MCF 10A (cell line): ENCODE results near the gene SLC43A3. TPM values are rescaled to one million over a fixed set of nuclear protein-coding genes. Genes with fewer than 3 reads are reported as not detected.

ENCODE experiments used
- BruUV-seq: library from RNA; stranded (reverse); fragments of 400-500 nt; replicated peaks from 2 replicates; lab custom pipeline; 2021; lab: Mats Ljungman, UMichigan
- CTCF ChIA-PET: fragments of 300-600 bp; sonication (Branson Sonifier 250); formaldehyde crosslinking; extraction: SDS; loops from one replicate; lab custom pipeline; 2021; ENCODE audit warnings: antibody characterized with exemption, inconsistent platforms; lab: Yijun Ruan, JAX
- POLR2A ChIA-PET: fragments of 300-600, 350-650 bp; sonication (Branson Sonifier 250); formaldehyde crosslinking; extraction: SDS; loops from one replicate; lab custom pipeline; 2020; ENCODE audit warnings: antibody characterized with exemption, inconsistent platforms; lab: Yijun Ruan, JAX
- DNase-seq: peaks from one replicate; pipeline ENCODE4 v3.0.0-alpha.2; 2018; ENCODE audit not compliant: unreplicated experiment
- H3K27ac Mint-ChIP-seq: one replicate; pipeline ENCODE4 v1.8.0; 2022; ENCODE audit warnings: mild to moderate bottlenecking, low read depth, mixed read lengths; ENCODE audit not compliant: unreplicated experiment
- H3K27me3 Mint-ChIP-seq: one replicate; pipeline ENCODE4 v1.8.0; 2022; ENCODE audit warnings: mixed read lengths; ENCODE audit not compliant: insufficient read depth, unreplicated experiment
- H3K36me3 Mint-ChIP-seq: one replicate; pipeline ENCODE4 v1.8.0; 2022; ENCODE audit warnings: mild to moderate bottlenecking, moderate library complexity, mixed read lengths; ENCODE audit not compliant: insufficient read depth, unreplicated experiment
- H3K4me1 Mint-ChIP-seq: one replicate; pipeline ENCODE4 v1.8.0; 2022; ENCODE audit warnings: mixed read lengths; ENCODE audit not compliant: insufficient read depth, unreplicated experiment
- H3K4me3 Mint-ChIP-seq: one replicate; pipeline ENCODE4 v1.8.0; 2022; ENCODE audit warnings: mild to moderate bottlenecking, moderate library complexity, mixed read lengths; ENCODE audit not compliant: unreplicated experiment
- H3K9me3 Mint-ChIP-seq: one replicate; pipeline ENCODE4 v1.8.0; 2022; ENCODE audit warnings: mixed read lengths; ENCODE audit not compliant: unreplicated experiment
- CTCF ChIP-seq: fragments of 200-600 bp; IDR thresholded peaks from one replicate; pipeline ENCODE4 v1.8.0; 2022; ENCODE audit warnings: antibody characterized with exemption, mild to moderate bottlenecking; ENCODE audit not compliant: unreplicated experiment
- intact Hi-C: fragments of 100-400 bp; cut with micrococcal nuclease; formaldehyde crosslinking; loops from 2 replicates; pipeline ENCODE4 v1.14.1; 2022
- total RNA-seq: library from RNA; stranded (reverse); gene quantifications from 2 replicates; pipeline ENCODE4 v1.2.3, GENCODE V29; 2022

SLC43A3 gene
- total RNA-seq, 1 experiment from 2014 or later = 112 TPM

GRCh38 chr11:57392066-57392762 is 34.7 kb downstream of the SLC43A3 start:
- Mint-ChIP-seq H3K36me3 (no peaks in the 10 kb centered on the region), H3K4me1 (no peaks in the 10 kb centered on the region), H3K27ac (no peak overlapping the region), H3K9me3 (no peaks in the 10 kb centered on the region), H3K27me3 (peaks cover 44% of the 10 kb centered on the region), H3K4me3 (no peak overlapping the region)
- ChIA-PET CTCF (interaction anchor here (0.6 to 1.2 kb wide), 4 partner anchors 56 to 176 kb away, joined by 3 to 5 read pairs (median 4); no protein-coding TSS in a partner anchor), POLR2A (no interaction called here)
- BruUV-seq = no TSS peak
- intact Hi-C loops = no loop called here
- no peak for TF ChIP-seq CTCF
- no peak for DNase-seq

GRCh38 chr11:57391539-57391938 is 35.4 kb downstream of the SLC43A3 start:
- Mint-ChIP-seq H3K9me3 (no peaks in the 10 kb centered on the region), H3K27ac (no peak overlapping the region), H3K27me3 (peaks cover 51% of the 10 kb centered on the region), H3K4me1 (no peaks in the 10 kb centered on the region), H3K4me3 (no peak overlapping the region), H3K36me3 (no peaks in the 10 kb centered on the region)
- TF ChIP-seq CTCF = no peak
- no TSS peak for BruUV-seq
- ChIA-PET CTCF (interaction anchor here (0.6 kb wide), 2 partner anchors 58 to 153 kb away, joined by 3 read pairs; no protein-coding TSS in a partner anchor), POLR2A (no interaction called here)
- intact Hi-C loops = no loop called here
- DNase-seq = no peak

- no peaks in the 10 kb centered on the region for H3K4me1 Mint-ChIP-seq
- no TSS peak for BruUV-seq
- no peak for DNase-seq
- intact Hi-C loops = no loop called here
- H3K36me3 Mint-ChIP-seq = no peaks in the 10 kb centered on the region
- no peak overlapping the region for H3K4me3 Mint-ChIP-seq
- H3K27ac Mint-ChIP-seq = no peak overlapping the region
- H3K27me3 Mint-ChIP-seq = peaks cover 55% of the 10 kb centered on the region
- no peaks in the 10 kb centered on the region for H3K9me3 Mint-ChIP-seq
- ChIA-PET POLR2A (no interaction called here), CTCF (no interaction called here)
- TF ChIP-seq CTCF = no peak
Measured at GRCh38 chr11:57391111-57391510, 35.8 kb downstream of the SLC43A3 start.

GRCh38 chr11:57390535-57390934 is 36.4 kb downstream of the SLC43A3 start, which contains the start of gene PRG2:
Gene PRG2 (minus strand): TSS chr11:57390650. CDS start chr11:57389944, 706 bp downstream.
- DNase-seq = no peak
- Mint-ChIP-seq H3K9me3 (no peaks in the 10 kb centered on the region), H3K27ac (no peak within 1 kb of the TSS), H3K4me3 (no peak within 1 kb of the TSS), H3K27me3 (peaks cover 61% of the 10 kb centered on the region), H3K4me1 (no peaks in the 10 kb centered on the region), H3K36me3 (no peaks in the 10 kb centered on the region)
- TF ChIP-seq CTCF = no peak
- intact Hi-C loops = no loop called here
- ChIA-PET POLR2A (no interaction called here), CTCF (no interaction called here)
- BruUV-seq = no TSS peak
